ENCODE results near the gene PAX3. TPM values are rescaled to one million over a fixed set of nuclear protein-coding genes. Genes with fewer than 3 reads are reported as not detected.

Gene PAX3
- total RNA-seq, 1 experiment from 2014 or later = not detected

- H3K9me2 ChIP-seq (replicated peaks; ENCODE audit: low read length) = no peaks in the 10 kb centered on the region
- DNase-seq (no peak), ATAC-seq (no peak)
- no peaks in the 10 kb centered on the region for H4K20me1 ChIP-seq (ENCODE audit: low read length)
- no peaks in the 10 kb centered on the region for H3K79me2 ChIP-seq (ENCODE audit: low read length)
- BruUV-seq (replicated peaks) = no TSS peak
- no peak overlapping the region for H2AFZ ChIP-seq (ENCODE audit: low read length)
- H3K36me3 ChIP-seq (ENCODE audit: low read depth, low read length) = no peaks in the 10 kb centered on the region
- H3K4me1 ChIP-seq (ENCODE audit: insufficient read depth, low read length) = no peaks in the 10 kb centered on the region
- no peak overlapping the region for H3K27ac ChIP-seq (ENCODE audit: low read length)
- CTCF ChIA-PET = no interaction called here
- intact Hi-C loops (cut with micrococcal nuclease) = no loop called here
- POLR2A ChIA-PET (ENCODE audit: unreplicated experiment) = no interaction called here
- peaks cover 23% of the 10 kb centered on the region for H3K27me3 ChIP-seq (ENCODE audit: low read length)
- no peak overlapping the region for H3K4me2 ChIP-seq (ENCODE audit: low read length)
- H3K4me3 ChIP-seq (ENCODE audit: low read length) = no peak overlapping the region
- TF ChIP-seq EZH2phosphoT487 (IDR thresholded peaks at IDR 0.05; ENCODE audit: borderline replicate concordance, low read length) (no peak), CTCF (conservative IDR thresholded peaks at IDR 0.05; ENCODE audit: low read depth, low read length) (no peak), EZH2 (IDR thresholded peaks at IDR 0.05; ENCODE audit: low read length, unreplicated experiment) (no peak)
- H3F3A ChIP-seq (ENCODE audit: low read length, unreplicated experiment) = no peaks in the 10 kb centered on the region
- H3K9ac ChIP-seq (ENCODE audit: low read length) = no peak overlapping the region
- H3K9me3 ChIP-seq (ENCODE audit: low read length) = no peaks in the 10 kb centered on the region
These were observed 48.5 kb downstream of the PAX3 start for GRCh38 chr2:222250313-222250712.

- H3K79me2 ChIP-seq (ENCODE audit: low read length) = no peaks in the 10 kb centered on the region
- H2AFZ ChIP-seq (ENCODE audit: low read length) = no peak overlapping the region
- no peaks in the 10 kb centered on the region for H3K9me3 ChIP-seq (ENCODE audit: low read length)
- no peaks in the 10 kb centered on the region for H4K20me1 ChIP-seq (ENCODE audit: low read length)
- DNase-seq (no peak), ATAC-seq (no peak)
- TF ChIP-seq EZH2 (IDR thresholded peaks at IDR 0.05; ENCODE audit: low read length, unreplicated experiment) = no peak
- no peak for TF ChIP-seq EZH2phosphoT487 (IDR thresholded peaks at IDR 0.05; ENCODE audit: borderline replicate concordance, low read length)
- no peak for TF ChIP-seq CTCF (conservative IDR thresholded peaks at IDR 0.05; ENCODE audit: low read depth, low read length)
- no TSS peak for BruUV-seq (replicated peaks)
- ChIA-PET POLR2A (ENCODE audit: unreplicated experiment) (no interaction called here), CTCF (no interaction called here)
- intact Hi-C loops (cut with micrococcal nuclease) = no loop called here
- peaks cover 25% of the 10 kb centered on the region for H3K27me3 ChIP-seq (ENCODE audit: low read length)
- H3K36me3 ChIP-seq (ENCODE audit: low read depth, low read length) = no peaks in the 10 kb centered on the region
- H3K4me3 ChIP-seq (ENCODE audit: low read length) = no peak overlapping the region
- H3K4me1 ChIP-seq (ENCODE audit: insufficient read depth, low read length) = no peaks in the 10 kb centered on the region
- H3F3A ChIP-seq (ENCODE audit: low read length, unreplicated experiment) = no peaks in the 10 kb centered on the region
- no peaks in the 10 kb centered on the region for H3K9me2 ChIP-seq (replicated peaks; ENCODE audit: low read length)
- no peak overlapping the region for H3K27ac ChIP-seq (ENCODE audit: low read length)
- no peak overlapping the region for H3K4me2 ChIP-seq (ENCODE audit: low read length)
- H3K9ac ChIP-seq (ENCODE audit: low read length) = no peak overlapping the region
These were observed 49.4 kb downstream of the PAX3 start for GRCh38 chr2:222249444-222249843.

- Histone ChIP-seq H2AFZ (ENCODE audit: low read length) (no peak overlapping the region), H3K36me3 (ENCODE audit: low read depth, low read length) (no peaks in the 10 kb centered on the region), H3K4me2 (ENCODE audit: low read length) (no peak overlapping the region), H3K9me3 (ENCODE audit: low read length) (no peaks in the 10 kb centered on the region), H3F3A (ENCODE audit: low read length, unreplicated experiment) (no peaks in the 10 kb centered on the region), H4K20me1 (ENCODE audit: low read length) (no peaks in the 10 kb centered on the region), H3K27ac (ENCODE audit: low read length) (no peak overlapping the region), H3K4me3 (ENCODE audit: low read length) (no peak overlapping the region), H3K27me3 (ENCODE audit: low read length) (peaks cover 32% of the 10 kb centered on the region), H3K79me2 (ENCODE audit: low read length) (no peaks in the 10 kb centered on the region), H3K9me2 (replicated peaks; ENCODE audit: low read length) (no peaks in the 10 kb centered on the region), H3K4me1 (ENCODE audit: insufficient read depth, low read length) (no peaks in the 10 kb centered on the region), H3K9ac (ENCODE audit: low read length) (no peak overlapping the region)
- ATAC-seq = no peak
- ChIA-PET CTCF (no interaction called here), POLR2A (ENCODE audit: unreplicated experiment) (no interaction called here)
- TF ChIP-seq EZH2 (IDR thresholded peaks at IDR 0.05; ENCODE audit: low read length, unreplicated experiment) (no peak), CTCF (conservative IDR thresholded peaks at IDR 0.05; ENCODE audit: low read depth, low read length) (no peak), EZH2phosphoT487 (IDR thresholded peaks at IDR 0.05; ENCODE audit: borderline replicate concordance, low read length) (no peak)
- DNase-seq = no peak
- intact Hi-C loops (cut with micrococcal nuclease) = no loop called here
- no TSS peak for BruUV-seq (replicated peaks)
These were observed 50.0 kb downstream of the PAX3 start for GRCh38 chr2:222248818-222249217.
